ENCODE measurements around the gene RPRML. TPM values are rescaled to one million over a fixed set of nuclear protein-coding genes. Genes with fewer than 3 reads are reported as not detected.

RPRML gene
- total RNA-seq, 4 donors from 2014 or later = 0.64 to 6.8 (median 3.3) TPM

GRCh38 chr17:46976626-46977270 lies 2.3 kb downstream of the RPRML start:
- no peak overlapping the region for H3K4me3 ChIP-seq
- peaks cover 37% of the 10 kb centered on the region for H3K4me1 ChIP-seq
- no peaks in the 10 kb centered on the region for H3K36me3 ChIP-seq
- peaks cover 34% of the 10 kb centered on the region for H3K27me3 ChIP-seq
- no peaks in the 10 kb centered on the region for H3K9me3 ChIP-seq
- TF ChIP-seq EP300 (IDR thresholded peaks at IDR 0.05) = no peak
- TF ChIP-seq POLR2AphosphoS5 (IDR thresholded peaks at IDR 0.05) = no peak
- no peak for TF ChIP-seq CTCF (IDR thresholded peaks at IDR 0.05)
- TF ChIP-seq POLR2A (IDR thresholded peaks at IDR 0.05) = no peak
- no peak overlapping the region for H3K27ac ChIP-seq
- DNase-seq (ENCODE audit: low spot score in 2 of 2) = peak in 1 of 2 donors; percentile 54
- WGBS = 80% methylated on average over 14 of the region's 14 CpGs

GRCh38 chr17:46975287-46975686 lies 3.8 kb downstream of the RPRML start:
- Histone ChIP-seq H3K4me3 (no peak overlapping the region), H3K27me3 (peaks cover 34% of the 10 kb centered on the region), H3K27ac (no peak overlapping the region), H3K9me3 (no peaks in the 10 kb centered on the region), H3K36me3 (no peaks in the 10 kb centered on the region), H3K4me1 (peaks cover 44% of the 10 kb centered on the region)
- TF ChIP-seq POLR2AphosphoS5 (IDR thresholded peaks at IDR 0.05) = no peak
- no peak for TF ChIP-seq POLR2A (IDR thresholded peaks at IDR 0.05)
- TF ChIP-seq CTCF (IDR thresholded peaks at IDR 0.05) = no peak
- TF ChIP-seq EP300 (IDR thresholded peaks at IDR 0.05) = no peak
- no peak for DNase-seq (ENCODE audit: low spot score in 2 of 2)
- WGBS = 59% methylated on average over 3 of the region's 4 CpGs

- Histone ChIP-seq H3K4me3 (no peak overlapping the region), H3K36me3 (peaks cover 3% of the 10 kb centered on the region), H3K4me1 (peaks cover 38% of the 10 kb centered on the region), H3K27me3 (peaks cover 29% of the 10 kb centered on the region), H3K27ac (no peak overlapping the region), H3K9me3 (no peaks in the 10 kb centered on the region)
- TF ChIP-seq CTCF (IDR thresholded peaks at IDR 0.05) (no peak), EP300 (IDR thresholded peaks at IDR 0.05) (no peak), POLR2A (IDR thresholded peaks at IDR 0.05) (no peak), POLR2AphosphoS5 (IDR thresholded peaks at IDR 0.05) (no peak)
- 83% methylated on average over 11 of the region's 11 CpGs for WGBS
- DNase-seq (ENCODE audit: low spot score in 2 of 2) = no peak
These were observed 5.0 kb downstream of the RPRML start for GRCh38 chr17:46974086-46974485.

- Histone ChIP-seq H3K27ac (peak overlapping the region; percentile 59), H3K36me3 (peaks cover 17% of the 10 kb centered on the region), H3K27me3 (peaks cover 12% of the 10 kb centered on the region), H3K4me3 (no peak overlapping the region), H3K4me1 (peaks cover 21% of the 10 kb centered on the region), H3K9me3 (no peaks in the 10 kb centered on the region)
- WGBS = 53% methylated on average over 6 of the region's 6 CpGs
- TF ChIP-seq CTCF (IDR thresholded peaks at IDR 0.05) (no peak), EP300 (IDR thresholded peaks at IDR 0.05) (no peak), POLR2AphosphoS5 (IDR thresholded peaks at IDR 0.05) (no peak), POLR2A (IDR thresholded peaks at IDR 0.05) (no peak)
- DNase-seq (ENCODE audit: low spot score in 2 of 2) = peak in 1 of 2 donors; percentile 73
These were observed 6.7 kb downstream of the RPRML start for GRCh38 chr17:46972346-46972745.

GRCh38 chr17:46971647-46972300 lies 7.3 kb downstream of the RPRML start:
- Histone ChIP-seq H3K4me3 (no peak overlapping the region), H3K27ac (peak overlapping the region; percentile 59), H3K36me3 (peaks cover 21% of the 10 kb centered on the region), H3K27me3 (peaks cover 6% of the 10 kb centered on the region), H3K4me1 (peaks cover 21% of the 10 kb centered on the region), H3K9me3 (no peaks in the 10 kb centered on the region)
- no peak for DNase-seq (ENCODE audit: low spot score in 2 of 2)
- TF ChIP-seq EP300 (IDR thresholded peaks at IDR 0.05) (no peak), CTCF (IDR thresholded peaks at IDR 0.05) (no peak), POLR2A (IDR thresholded peaks at IDR 0.05) (no peak), POLR2AphosphoS5 (IDR thresholded peaks at IDR 0.05) (no peak)
- 71% methylated on average over 10 of the region's 10 CpGs for WGBS

Data from suprapubic skin (tissue), 4 donors.